ENCODE results near the gene SEC31A. TPM values are rescaled to one million over a fixed set of nuclear protein-coding genes. Genes with fewer than 3 reads are reported as not detected.

SEC31A gene
- total RNA-seq, 1 experiment from 2014 or later, result 137 TPM

GRCh38 chr4:82785611-82786400 is 105.1 kb downstream of the SEC31A start:
- no peak for DNase-seq (ENCODE audit: low spot score)
- ChIA-PET POLR2A (interaction anchor here (1.4 to 1.8 kb wide), 2 partner anchors 11 to 13 kb away, joined by 4 to 7 read pairs; partner anchors contain the start of gene SCD5), CTCF (interaction anchor here (0.8 to 2.4 kb wide), 7 partner anchors 11 to 501 kb away, joined by 3 to 13 read pairs (median 3); partner anchors contain the start of gene SCD5)
- Mint-ChIP-seq H3K4me3 (no peak overlapping the region), H3K27ac (no peak overlapping the region), H3K9me3 (no peaks in the 10 kb centered on the region), H3K36me3 (peaks cover 2% of the 10 kb centered on the region; the same call in 1 of the 2 replicates), H3K27me3 (ENCODE audit: low read depth) (peaks cover 100% of the 10 kb centered on the region), H3K4me1 (peaks cover 46% of the 10 kb centered on the region)
- TF ChIP-seq FOXP4 (CRISPR knock-in tag; IDR thresholded peaks at IDR 0.05), result no peak
- no peak for TF ChIP-seq AR (CRISPR knock-in tag; IDR thresholded peaks at IDR 0.05)
- TF ChIP-seq AFF4 (CRISPR knock-in tag; IDR thresholded peaks at IDR 0.05; ENCODE audit: borderline replicate concordance), result no peak
- no peak for TF ChIP-seq ZBTB43 (CRISPR knock-in tag; IDR thresholded peaks at IDR 0.05)
- no peak for TF ChIP-seq MLX (CRISPR knock-in tag; IDR thresholded peaks at IDR 0.05)
- TF ChIP-seq NFE2L1 (CRISPR knock-in tag; IDR thresholded peaks at IDR 0.05), result no peak
- no peak for TF ChIP-seq NFYB (CRISPR knock-in tag; conservative IDR thresholded peaks at IDR 0.05; ENCODE audit: low read depth)
- TF ChIP-seq NR2C2 (CRISPR knock-in tag; IDR thresholded peaks at IDR 0.05), result no peak
- TF ChIP-seq E2F5 (CRISPR knock-in tag; IDR thresholded peaks at IDR 0.05), result no peak
- no peak for TF ChIP-seq KAT7 (CRISPR knock-in tag; IDR thresholded peaks at IDR 0.05; ENCODE audit: borderline replicate concordance)
- no peak for TF ChIP-seq ZNF671 (CRISPR knock-in tag; IDR thresholded peaks at IDR 0.05)
- no peak for TF ChIP-seq FOXP1 (CRISPR knock-in tag; IDR thresholded peaks at IDR 0.05; ENCODE audit: borderline replicate concordance)
- no peak for TF ChIP-seq CDX4 (CRISPR knock-in tag; IDR thresholded peaks at IDR 0.05; ENCODE audit: borderline replicate concordance)
- TF ChIP-seq CREM (CRISPR knock-in tag; IDR thresholded peaks at IDR 0.05), result no peak
- no peak for TF ChIP-seq FOXK1 (CRISPR knock-in tag; IDR thresholded peaks at IDR 0.05)
- TF ChIP-seq SOX15 (CRISPR knock-in tag; IDR thresholded peaks at IDR 0.05), result no peak
- no peak for ATAC-seq
